Common myeloid progenitor, CD34-positive (primary cell): Measurements from ENCODE around the gene MDC1.

ENCODE experiments used
- CTCF ChIA-PET: fragments of 350-600 bp; sonication (Branson Sonifier 250); formaldehyde crosslinking; loops from one replicate; lab custom pipeline; 2021; ENCODE audit warnings: antibody characterized with exemption; lab: Charles Lee
- POLR2A ChIA-PET: fragments of 350-600 bp; sonication (Branson Sonifier 250); formaldehyde crosslinking; loops from one replicate; lab custom pipeline; 2021; ENCODE audit warnings: antibody characterized with exemption; lab: Charles Lee
- DNase-seq, 3 donors: peaks; one replicate each; pipeline versions ENCODE4 v3.0.0 to v3.0.0-alpha.2; 2013
- H3K27ac ChIP-seq, 2 experiments: 1 replicate in 1 of 2; 2 replicates in 1 of 2; pipeline ENCODE4 v1.7.0; 2013; ENCODE audit warnings: inconsistent platforms in 2 of 2, low read length in 2 of 2, mild to moderate bottlenecking in 2 of 2, low read depth in 1 of 2, moderate library complexity in 1 of 2; ENCODE audit not compliant: severe bottlenecking in 2 of 2, insufficient read depth in 1 of 2, poor library complexity in 1 of 2
- H3K27me3 ChIP-seq, 5 experiments: replicated peaks in 2 of 5; 1 replicate in 3 of 5; 2 replicates in 2 of 5; pipeline versions ENCODE4 v1.6.1 to v1.7.0; 2013; ENCODE audit warnings: low read length in 4 of 5, mild to moderate bottlenecking in 2 of 5, moderate library complexity in 2 of 5, inconsistent platforms in 1 of 5; ENCODE audit not compliant: insufficient read depth in 5 of 5, control insufficient read depth in 4 of 5
- H3K36me3 ChIP-seq, 4 experiments: 1 replicate in 2 of 4; 2 replicates in 2 of 4; pipeline versions ENCODE4 v1.6.1 to v1.7.0; 2013; ENCODE audit warnings: low read length in 3 of 4, control low read depth in 1 of 4, mild to moderate bottlenecking in 1 of 4; ENCODE audit not compliant: control insufficient read depth in 4 of 4, insufficient read depth in 4 of 4
- H3K4me1 ChIP-seq, 4 experiments: 1 replicate in 3 of 4; 2 replicates in 1 of 4; pipeline versions ENCODE4 v1.6.1 to v1.7.1; 2013; ENCODE audit warnings: low read length in 3 of 4, mild to moderate bottlenecking in 3 of 4, control low read depth in 1 of 4, inconsistent platforms in 1 of 4, moderate library complexity in 1 of 4; ENCODE audit not compliant: control insufficient read depth in 4 of 4, insufficient read depth in 4 of 4; ENCODE audit errors: control extremely low read depth in 1 of 4
- H3K4me3 ChIP-seq, 7 experiments: 1 replicate in 4 of 7; 2 replicates in 3 of 7; pipeline versions ENCODE4 v1.5.1 to v1.7.0; 2013; ENCODE audit warnings: mild to moderate bottlenecking in 7 of 7, low read length in 6 of 7, moderate library complexity in 6 of 7, inconsistent platforms in 2 of 7, low read depth in 2 of 7, control low read depth in 1 of 7; ENCODE audit not compliant: insufficient read depth in 4 of 7, control insufficient read depth in 1 of 7; ENCODE audit errors: extremely low read depth in 1 of 7
- H3K9me3 ChIP-seq, 5 experiments: 1 replicate in 4 of 5; 2 replicates in 1 of 5; pipeline versions ENCODE4 v1.6.1 to v1.7.1; 2013; ENCODE audit warnings: low read length in 4 of 5, mild to moderate bottlenecking in 2 of 5, inconsistent platforms in 1 of 5, low read depth in 1 of 5, moderate library complexity in 1 of 5; ENCODE audit not compliant: control insufficient read depth in 4 of 5, insufficient read depth in 2 of 5; ENCODE audit errors: control extremely low read depth in 1 of 5
- WGBS: methylation state at CpG from one replicate; pipeline ENCODE4 v1.1.5; 2013; ENCODE audit not compliant: insufficient coverage; 5-methylcytosine and 5-hydroxymethylcytosine counted together

MDC1 gene

DNA sequence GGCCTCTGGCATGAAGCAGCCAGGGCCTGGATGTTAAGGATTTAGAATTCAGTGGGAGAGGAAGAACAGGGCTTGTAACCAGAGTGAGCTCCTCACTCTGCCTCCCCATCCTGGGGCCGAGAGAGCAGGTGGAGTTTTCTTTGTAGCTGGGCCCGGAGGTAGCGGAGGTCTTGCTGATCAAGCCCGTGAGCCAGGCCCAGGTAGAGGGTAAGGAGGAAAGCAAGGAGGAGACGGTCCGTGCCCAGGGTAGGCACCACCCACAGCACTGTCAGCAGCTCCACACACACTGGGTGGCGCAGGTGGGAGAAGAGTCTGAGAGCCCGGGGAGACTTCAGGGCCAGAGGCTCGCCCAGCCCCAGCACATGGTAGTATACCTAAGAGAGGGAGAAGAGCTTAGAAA is 28.5 kb downstream of the MDC1 start:
- Histone ChIP-seq H3K36me3 (peaks cover 0 to 9% (median 0%) of the 10 kb centered on the region in 4 experiments), H3K27me3 (no peaks in the 10 kb centered on the region), H3K4me3 (peak overlapping the region in 4 of 7 experiments; percentile 87 to 96 (median 89)), H3K4me1 (peaks cover 16 to 64% (median 58%) of the 10 kb centered on the region in 4 experiments), H3K9me3 (no peaks in the 10 kb centered on the region), H3K27ac (no peak overlapping the region)
- 100% methylated on average over 3 of the region's 9 CpGs for WGBS
- no peak for DNase-seq
- ChIA-PET POLR2A (interaction anchor here (0.5 to 1.7 kb wide), 4 partner anchors 16 to 110 kb away, joined by 3 to 13 read pairs (median 3); partner anchors contain the start of gene TUBB), CTCF (interaction anchor here (0.9 to 5.2 kb wide), 11 partner anchors 9 to 144 kb away, joined by 3 to 37 read pairs (median 4); partner anchors contain the start of genes MDC1 and TUBB)

- Histone ChIP-seq H3K27me3 (no peaks in the 10 kb centered on the region), H3K36me3 (peaks cover 0 to 9% (median 0%) of the 10 kb centered on the region in 4 experiments), H3K4me3 (peak overlapping the region; percentile 85 to 96 (median 89)), H3K27ac (peak overlapping the region; percentile 50 to 94), H3K9me3 (no peaks in the 10 kb centered on the region), H3K4me1 (peaks cover 16 to 71% (median 65%) of the 10 kb centered on the region in 4 experiments)
- no peak for DNase-seq
- POLR2A ChIA-PET, result interaction anchor here (0.6 to 1.7 kb wide), 5 partner anchors 17 to 33 kb away, joined by 3 to 13 read pairs (median 3); partner anchors contain the start of genes MDC1 and TUBB
- CTCF ChIA-PET, result interaction anchor here (1.2 to 5.2 kb wide), 9 partner anchors 8 to 143 kb away, joined by 3 to 37 read pairs (median 4); partner anchors contain the start of genes MDC1 and TUBB
- 25% methylated on average over 17 of the region's 22 CpGs for WGBS
These were observed 29.2 kb downstream of the MDC1 start for GRCh38 chr6:30687659-30688431.

DNA sequence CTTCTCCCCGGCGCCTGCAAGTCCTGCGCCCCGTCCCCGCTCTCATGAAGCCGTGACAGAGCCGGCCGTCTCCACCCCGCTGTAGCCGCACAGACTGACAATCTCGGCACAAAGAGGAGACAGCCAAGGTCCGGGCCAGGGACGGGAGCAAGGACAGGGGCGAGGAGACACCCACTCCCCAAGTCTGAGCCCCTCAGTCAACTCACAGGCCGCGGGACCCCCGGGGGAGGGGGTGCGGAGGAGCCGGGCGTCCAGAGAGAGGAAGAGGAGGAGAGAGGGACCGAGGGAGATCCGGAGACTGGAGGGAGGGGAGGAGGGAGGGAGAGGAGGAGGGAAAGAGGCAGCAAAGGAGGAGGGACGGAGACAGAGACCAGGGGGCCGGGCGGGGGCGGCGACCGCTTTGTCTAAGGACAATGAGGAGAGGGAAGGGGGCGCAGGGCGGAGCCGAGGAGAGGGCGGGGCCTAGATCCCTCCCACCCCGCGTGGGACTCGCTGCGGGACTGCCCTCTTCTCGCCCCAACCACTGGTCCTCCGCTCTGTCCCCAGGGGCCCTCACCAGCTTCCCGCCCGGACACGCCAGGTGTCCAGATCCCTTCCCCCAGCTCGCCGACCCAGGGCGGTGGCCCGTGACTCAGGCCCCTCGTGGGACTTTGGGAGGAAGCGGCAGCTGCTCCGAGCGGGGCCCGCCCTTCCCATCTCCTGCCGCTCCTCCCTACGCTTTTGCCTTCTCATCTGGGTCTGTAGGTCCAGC is 30.0 kb downstream of the MDC1 start:
- peak; percentile 59 to 84 (median 78) for DNase-seq
- Histone ChIP-seq H3K9me3 (no peaks in the 10 kb centered on the region), H3K4me3 (peak overlapping the region; percentile 85 to 96 (median 89)), H3K27me3 (no peaks in the 10 kb centered on the region), H3K36me3 (peaks cover 0 to 9% (median 0%) of the 10 kb centered on the region in 4 experiments), H3K27ac (peak overlapping the region; percentile 66 to 94), H3K4me1 (peaks cover 16 to 77% (median 73%) of the 10 kb centered on the region in 4 experiments)
- 0% methylated on average over 47 of the region's 52 CpGs for WGBS
- ChIA-PET CTCF (interaction anchor here (1.8 to 5.2 kb wide), 2 partner anchors 7 to 18 kb away, joined by 6 to 37 read pairs; no protein-coding TSS in a partner anchor), POLR2A (interaction anchor here (0.6 to 1.7 kb wide), 3 partner anchors 22 to 34 kb away, joined by 3 to 13 read pairs (median 4); partner anchors contain the start of genes MDC1 and TUBB)

DNA sequence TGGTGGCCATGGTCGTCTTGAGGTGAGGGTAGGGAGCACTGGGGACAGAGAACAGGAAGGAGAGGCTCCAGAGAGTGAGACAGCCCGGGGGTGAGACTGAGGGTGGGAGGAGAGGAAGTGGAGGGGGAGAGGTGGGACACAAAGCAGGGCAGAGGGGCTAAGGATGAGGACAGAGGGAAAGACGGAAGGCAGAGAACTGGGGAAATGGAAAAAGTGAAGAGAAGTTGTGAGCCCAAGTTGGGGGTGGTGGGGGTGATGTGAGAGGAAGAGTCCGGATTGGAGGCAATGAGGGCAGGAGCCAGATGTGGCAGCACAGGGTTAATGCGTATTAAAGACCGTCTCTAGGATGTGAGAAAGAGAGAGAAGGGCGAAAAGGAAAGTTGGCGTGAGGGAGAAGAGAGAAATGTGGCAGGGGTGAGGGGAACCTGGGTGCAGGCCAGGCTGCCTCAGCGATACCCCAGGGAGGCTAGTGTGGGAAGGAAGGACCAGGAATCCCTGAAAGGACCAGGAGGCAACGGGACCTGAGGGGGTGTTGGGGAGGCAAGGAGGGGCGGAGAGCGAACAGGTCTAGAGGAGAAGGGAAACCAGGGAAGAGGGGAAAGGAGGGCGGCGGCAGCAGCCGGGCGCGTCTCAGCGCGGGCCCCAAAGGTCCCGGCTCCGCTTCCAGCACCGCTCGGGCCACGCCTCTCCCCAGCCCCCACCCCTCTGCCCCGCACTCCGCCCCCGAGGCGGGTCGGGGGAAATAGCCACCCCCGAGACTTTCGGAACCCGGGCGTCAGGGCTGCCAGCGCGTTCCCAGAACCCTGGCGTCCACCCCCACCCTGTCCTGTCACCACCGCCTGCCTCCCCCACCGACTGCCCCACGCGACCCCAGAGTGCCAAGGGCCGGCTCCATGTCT is 30.8 kb downstream of the MDC1 start, which contains the start of gene PPP1R18:
PPP1R18 (minus strand) TSS at position 637 of the 899 bp plus-strand sequence; CDS start at position 10, 627 bp downstream.
- CTCF ChIA-PET, result interaction anchor here (0.6 to 18.0 kb wide), 2 partner anchors 12 to 36 kb away, joined by 4 to 622 read pairs; partner anchors contain the start of genes MDC1 and TUBB
- H3K4me1 ChIP-seq, result peaks cover 17 to 83% (median 80%) of the 10 kb centered on the region in 4 experiments
- under 1% methylated on average over 31 of the region's 41 CpGs for whole genome bisulfite sequencing
- no peaks in the 10 kb centered on the region for H3K9me3 ChIP-seq
- peaks cover 0 to 10% (median 1%) of the 10 kb centered on the region in 4 experiments for H3K36me3 ChIP-seq
- peak within 1 kb of the TSS; percentile 68 to 94 for H3K27ac ChIP-seq
- peak in 2 of 3 donors; percentile 68 to 72 for DNase-seq
- POLR2A ChIA-PET, result interaction anchor here (7.4 kb wide), 1 partner anchor 35 kb away, joined by 56 read pairs; the partner anchor contains the start of gene TUBB
- no peaks in the 10 kb centered on the region for H3K27me3 ChIP-seq
- H3K4me3 ChIP-seq, result peak within 1 kb of the TSS; percentile 85 to 96 (median 89)

DNA sequence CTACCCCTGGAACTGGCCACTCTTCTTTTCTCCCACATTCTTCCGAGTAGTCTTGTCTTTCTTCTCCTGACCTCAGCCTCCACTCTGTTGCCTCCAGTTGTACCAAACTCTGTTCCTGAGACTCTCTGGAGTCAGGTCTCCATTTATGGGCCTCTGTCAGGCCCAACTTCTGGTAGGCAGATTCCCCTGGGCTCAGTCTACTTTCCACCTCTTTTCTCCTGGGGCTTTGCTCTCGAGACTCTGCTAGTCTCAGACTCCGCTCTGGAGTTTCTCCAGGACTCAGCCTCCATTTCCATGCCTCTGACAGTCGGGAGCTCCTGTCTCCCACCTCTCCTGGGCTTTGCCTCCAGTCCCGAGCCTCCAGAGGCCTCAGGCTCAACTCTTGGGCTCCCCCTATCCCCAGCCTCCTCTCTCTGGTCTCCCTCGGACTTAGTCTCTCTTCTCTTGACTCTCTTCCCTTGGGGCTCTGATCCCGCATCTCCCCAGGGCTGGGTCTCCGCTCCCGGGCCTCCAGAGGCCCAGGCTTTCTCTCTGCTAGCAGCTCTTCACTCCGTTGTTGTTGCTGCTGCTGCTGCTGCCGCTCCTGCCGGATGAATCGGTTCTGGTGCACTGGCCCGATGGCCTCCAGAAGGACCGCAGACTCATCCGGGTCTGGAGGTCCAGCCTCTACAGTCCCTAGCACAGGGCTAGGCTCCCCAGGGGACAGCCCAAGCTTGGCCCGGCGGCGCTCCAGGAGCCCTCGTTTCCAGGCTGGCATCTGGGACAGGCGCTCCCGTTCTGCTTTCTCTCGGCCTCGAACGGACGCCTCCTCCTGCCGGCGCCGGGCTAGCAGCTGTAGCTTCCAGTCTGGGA is 31.7 kb downstream of the MDC1 start:
- Histone ChIP-seq H3K36me3 (peaks cover 0 to 16% (median 2%) of the 10 kb centered on the region in 4 experiments), H3K9me3 (no peaks in the 10 kb centered on the region), H3K27ac (peak overlapping the region; percentile 68 to 94), H3K4me1 (peaks cover 16 to 87% (median 84%) of the 10 kb centered on the region in 4 experiments), H3K4me3 (peak overlapping the region; percentile 45 to 96 (median 88)), H3K27me3 (no peaks in the 10 kb centered on the region)
- CTCF ChIA-PET, result interaction anchor here (0.6 to 18.0 kb wide), 3 partner anchors 9 to 37 kb away, joined by 3 to 622 read pairs (median 4); partner anchors contain the start of genes MDC1 and TUBB
- no peak for DNase-seq
- WGBS, result 41% methylated on average over 18 of the region's 29 CpGs
- POLR2A ChIA-PET, result interaction anchor here (1.0 to 7.4 kb wide), 2 partner anchors 36 to 68 kb away, joined by 3 to 56 read pairs; partner anchors contain the start of genes PPP1R10 and TUBB
